ENCODE measurements around the gene KDM5C.

- TF ChIP-seq CTCF (conservative IDR thresholded peaks at IDR 0.05; ENCODE audit: low read depth, low read length) (no peak), EZH2 (IDR thresholded peaks at IDR 0.05; ENCODE audit: low read length, unreplicated experiment) (no peak), EZH2phosphoT487 (IDR thresholded peaks at IDR 0.05; ENCODE audit: borderline replicate concordance, low read length) (no peak)
Observed at GRCh38 chrX:53224860-53225797, at the start of gene KDM5C.

Measured in PC-3 (cell line).